Stimulated activated CD8-positive, alpha-beta memory T cell treated with anti-CD3 and anti-CD28 coated beads, Interleukin-15, amount 100 ng/mL, for 1 hour (primary cell): Measurements from ENCODE around the gene UBE2E1.
A peak's percentile ranks its signal among the peaks of the same experiment; 100 is the strongest.
"Not testable (repeated sequence)": the region's sequence is repeated elsewhere in the genome, so short reads cannot be mapped to it uniquely, and the experiment has no call there.

ENCODE experiments used
- DNase-seq: peaks from one replicate; pipeline ENCODE4 v3.0.0-alpha.2; 2020; ENCODE audit warnings: low read depth

The UBE2E1 gene

GRCh38 chr3:23882487-23882918 lies 76.7 kb downstream of the UBE2E1 start:
- DNase-seq = no peak

GRCh38 chr3:23884481-23884880 lies 78.7 kb downstream of the UBE2E1 start:
- DNase-seq = no peak

GRCh38 chr3:23885210-23885609 lies 79.5 kb downstream of the UBE2E1 start:
- DNase-seq = no peak

- no peak for DNase-seq
Observed at GRCh38 chr3:23886311-23886710, 80.6 kb downstream of the UBE2E1 start.

- no peak for DNase-seq
Observed at GRCh38 chr3:23888617-23889228, 83.0 kb downstream of the UBE2E1 start.

- no peak for DNase-seq
Observed at GRCh38 chr3:23889386-23889785, 83.6 kb downstream of the UBE2E1 start.

GRCh38 chr3:23889950-23890349 lies 84.2 kb downstream of the UBE2E1 start:
- DNase-seq = no peak

GRCh38 chr3:23894254-23895061 lies 88.7 kb downstream of the UBE2E1 start:
- DNase-seq = no peak

GRCh38 chr3:23895181-23895580 lies 89.4 kb downstream of the UBE2E1 start:
- no peak for DNase-seq

- no peak for DNase-seq
Observed at GRCh38 chr3:23900744-23901143, 95.0 kb downstream of the UBE2E1 start.

GRCh38 chr3:23904545-23904944 lies 98.8 kb downstream of the UBE2E1 start:
- no peak for DNase-seq

GRCh38 chr3:23909341-23909740 lies 103.6 kb downstream of the UBE2E1 start:
- DNase-seq = no peak

- DNase-seq = no peak
Observed at GRCh38 chr3:23911397-23911796, 105.6 kb downstream of the UBE2E1 start.

GRCh38 chr3:23912335-23912734 lies 106.6 kb downstream of the UBE2E1 start:
- DNase-seq = not testable (repeated sequence)

- no peak for DNase-seq
Observed at GRCh38 chr3:23913182-23913581, 107.4 kb downstream of the UBE2E1 start.

GRCh38 chr3:23913873-23914743 lies 108.4 kb downstream of the UBE2E1 start:
- DNase-seq = no peak

- no peak for DNase-seq
Observed at GRCh38 chr3:23915537-23916108, 109.9 kb downstream of the UBE2E1 start.

GRCh38 chr3:23916152-23916885 lies 110.6 kb downstream of the UBE2E1 start:
- DNase-seq = no peak

- DNase-seq = peak; percentile 95
Observed at GRCh38 chr3:23916886-23917678, 111.3 kb downstream of the UBE2E1 start, which contains the start of the genes NKIRAS1 and RPL15. Gene NKIRAS1 (minus strand): TSS chr3:23916990. CDS start chr3:23910904, 6,086 bp downstream. Gene RPL15 (plus strand): TSS chr3:23917132. CDS start chr3:23917860, 728 bp downstream.

GRCh38 chr3:23917679-23918303 lies 112.0 kb downstream of the UBE2E1 start:
- DNase-seq = peak; percentile 31
